ENCODE data around the gene HMCN2.

HMCN2 gene

DNA sequence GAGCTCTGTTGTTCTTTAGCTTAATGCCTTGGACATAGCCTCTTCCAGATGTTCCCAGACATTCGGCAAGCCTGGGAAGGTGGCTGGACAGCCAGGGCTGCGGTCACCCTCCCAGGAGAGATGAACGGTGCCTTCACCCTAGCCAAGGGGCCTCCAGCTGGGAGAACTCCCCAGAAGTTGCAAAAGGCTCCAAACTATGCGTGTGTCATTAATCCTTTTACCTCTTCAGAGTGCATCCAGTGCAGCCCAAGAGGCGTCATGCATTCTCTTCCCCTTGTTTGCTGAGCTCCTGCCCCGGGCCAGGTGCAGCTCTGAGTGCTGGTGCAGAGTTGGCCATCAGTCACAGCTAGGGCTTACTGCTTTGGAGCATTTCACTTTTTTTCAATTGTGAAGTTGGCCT, 22.8 kb downstream of the HMCN2 start:
- TF ChIP-seq, protein P1, sequence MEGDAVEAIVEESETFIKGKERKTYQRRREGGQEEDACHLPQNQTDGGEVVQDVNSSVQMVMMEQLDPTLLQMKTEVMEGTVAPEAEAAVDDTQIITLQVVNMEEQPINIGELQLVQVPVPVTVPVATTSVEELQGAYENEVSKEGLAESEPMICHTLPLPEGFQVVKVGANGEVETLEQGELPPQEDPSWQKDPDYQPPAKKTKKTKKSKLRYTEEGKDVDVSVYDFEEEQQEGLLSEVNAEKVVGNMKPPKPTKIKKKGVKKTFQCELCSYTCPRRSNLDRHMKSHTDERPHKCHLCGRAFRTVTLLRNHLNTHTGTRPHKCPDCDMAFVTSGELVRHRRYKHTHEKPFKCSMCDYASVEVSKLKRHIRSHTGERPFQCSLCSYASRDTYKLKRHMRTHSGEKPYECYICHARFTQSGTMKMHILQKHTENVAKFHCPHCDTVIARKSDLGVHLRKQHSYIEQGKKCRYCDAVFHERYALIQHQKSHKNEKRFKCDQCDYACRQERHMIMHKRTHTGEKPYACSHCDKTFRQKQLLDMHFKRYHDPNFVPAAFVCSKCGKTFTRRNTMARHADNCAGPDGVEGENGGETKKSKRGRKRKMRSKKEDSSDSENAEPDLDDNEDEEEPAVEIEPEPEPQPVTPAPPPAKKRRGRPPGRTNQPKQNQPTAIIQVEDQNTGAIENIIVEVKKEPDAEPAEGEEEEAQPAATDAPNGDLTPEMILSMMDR (IDR thresholded peaks at IDR 0.05; ENCODE audit: low read depth, low read length): no peak
- DNase-seq (ENCODE audit: extremely low read depth, low read depth): no peak

GRCh38 chr9:130288926-130289690, 23.5 kb downstream of the HMCN2 start:
- TF ChIP-seq, protein P1 (IDR thresholded peaks at IDR 0.05; ENCODE audit: low read depth, low read length): no peak
- no peak for DNase-seq (ENCODE audit: extremely low read depth, low read depth)

GRCh38 chr9:130289711-130290241, 24.2 kb downstream of the HMCN2 start:
- DNase-seq (ENCODE audit: extremely low read depth, low read depth): no peak
- TF ChIP-seq, protein P1 (IDR thresholded peaks at IDR 0.05; ENCODE audit: low read depth, low read length): no peak

DNA sequence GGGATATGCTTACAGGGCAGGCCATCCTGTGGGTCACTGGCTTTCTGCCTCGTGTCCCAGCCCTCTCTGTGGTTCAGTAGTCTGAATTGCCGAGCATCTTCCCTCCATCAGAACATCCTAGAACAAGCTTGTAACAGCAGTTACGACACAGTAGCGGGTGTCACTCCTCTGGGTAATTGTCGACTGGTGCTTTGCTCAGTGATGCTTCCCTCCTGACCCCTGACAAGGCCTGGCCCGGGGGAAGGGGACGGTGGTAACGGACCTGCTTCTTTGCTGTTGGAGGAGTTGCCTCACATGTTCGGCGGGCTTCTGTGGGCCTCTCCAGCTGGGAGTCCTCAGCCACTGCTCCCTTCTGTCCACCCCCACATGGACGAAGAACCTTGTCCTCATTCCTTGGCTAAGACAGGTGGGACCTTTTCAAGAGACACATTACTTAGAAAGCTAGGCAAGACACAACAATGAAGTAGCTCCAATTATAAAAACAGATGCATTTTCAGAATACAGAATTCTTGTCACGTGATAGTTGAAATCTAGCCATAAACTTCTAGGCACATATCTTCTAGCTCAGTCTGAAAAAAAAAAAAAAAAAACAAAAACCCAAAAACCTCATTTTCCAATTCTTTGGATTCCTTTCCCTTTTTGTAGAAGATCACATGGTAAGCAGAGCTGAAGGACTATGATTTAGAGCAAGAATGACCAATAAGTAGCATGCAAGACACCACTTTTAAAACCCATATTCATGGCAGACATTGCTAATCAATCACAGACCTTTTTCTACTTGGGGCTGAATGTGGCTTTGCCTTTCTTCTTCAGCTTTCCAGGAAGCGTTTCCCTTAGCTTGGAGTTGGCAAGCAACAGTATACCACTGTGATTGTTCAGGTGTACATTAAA, 25.0 kb downstream of the HMCN2 start:
- DNase-seq (ENCODE audit: extremely low read depth, low read depth): no peak
- TF ChIP-seq, protein P1 (IDR thresholded peaks at IDR 0.05; ENCODE audit: low read depth, low read length): no peak

GRCh38 chr9:130291474-130291873, 25.9 kb downstream of the HMCN2 start:
- TF ChIP-seq, protein P1 (IDR thresholded peaks at IDR 0.05; ENCODE audit: low read depth, low read length): no peak
- no peak for DNase-seq (ENCODE audit: extremely low read depth, low read depth)

DNA sequence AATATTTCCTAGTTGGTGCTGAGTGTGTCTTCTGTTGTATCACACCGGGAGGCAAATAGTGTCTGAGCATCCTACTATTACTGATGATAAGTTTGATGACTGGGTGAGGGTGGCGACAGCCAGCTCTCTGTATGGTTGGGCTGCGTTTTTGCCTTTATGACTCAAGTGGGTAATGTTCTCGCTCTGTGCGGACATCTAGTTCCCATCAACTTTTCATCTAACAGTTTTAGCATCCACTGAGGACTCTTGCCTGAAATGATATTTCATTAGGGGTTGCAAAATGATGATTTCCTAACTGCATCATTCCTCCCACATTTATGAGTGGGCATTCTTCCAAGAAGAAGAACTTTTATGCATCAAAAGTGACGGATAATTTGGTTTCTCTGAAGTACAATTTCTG, 26.5 kb downstream of the HMCN2 start:
- TF ChIP-seq, protein P1 (IDR thresholded peaks at IDR 0.05; ENCODE audit: low read depth, low read length): no peak
- DNase-seq (ENCODE audit: extremely low read depth, low read depth): no peak

DNA sequence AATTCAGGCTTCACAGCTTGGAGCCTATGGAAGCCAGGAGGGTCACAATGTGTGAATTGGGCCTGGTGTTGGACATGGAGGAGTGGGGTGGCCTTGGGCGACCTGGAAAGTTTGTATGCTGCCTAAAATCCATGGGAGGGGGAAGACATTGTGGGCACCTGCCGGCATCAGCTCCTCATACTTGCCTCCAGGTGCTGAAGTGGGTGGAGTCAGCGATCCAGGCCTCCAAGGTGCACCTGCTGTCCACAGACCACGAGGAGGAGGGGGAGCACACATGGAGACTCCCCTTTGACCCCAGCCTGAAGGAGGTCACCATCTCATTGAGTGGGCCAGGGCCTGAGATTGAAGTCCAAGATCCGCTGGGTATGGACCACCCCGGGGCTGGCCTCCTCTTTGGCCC, 29.1 kb downstream of the HMCN2 start:
- TF ChIP-seq, protein P1 (IDR thresholded peaks at IDR 0.05; ENCODE audit: low read depth, low read length): no peak
- DNase-seq (ENCODE audit: extremely low read depth, low read depth): no peak

Data from AG09319 (cell line).